ENCODE data around the gene KLHL5. TPM values are rescaled to one million over a fixed set of nuclear protein-coding genes. Genes with fewer than 3 reads are reported as not detected.

The KLHL5 gene
- total and polyA plus RNA-seq, 8 donors = 6.3 to 51.0 (median 23.1) TPM

GRCh38 chr4:39054497-39054896 is 7.5 kb upstream of the KLHL5 start:
- no peaks in the 10 kb centered on the region for H3K36me3 ChIP-seq
- H3K4me3 ChIP-seq = no peak overlapping the region
- 80 to 92% (median 84%) methylated on average over 3 of the region's 3 CpGs for WGBS, 5 donors
- no peak overlapping the region for H3K27ac ChIP-seq
- H3K9me3 ChIP-seq = no peaks in the 10 kb centered on the region
- DNase-seq = no peak
- intact Hi-C loops (cut with DNase I; ENCODE audit: low total_unique reads) = no loop called here
- H3K4me1 ChIP-seq = peaks cover 0 to 5% (median 2%) of the 10 kb centered on the region in 4 donors
- no peak for TF ChIP-seq POLR2A (IDR thresholded peaks at IDR 0.05)
- TF ChIP-seq POLR2AphosphoS5 (IDR thresholded peaks at IDR 0.05) = no peak
- no peak for TF ChIP-seq CTCF (IDR thresholded peaks at IDR 0.05)
- no peaks in the 10 kb centered on the region for H3K27me3 ChIP-seq

GRCh38 chr4:39056023-39056422 is 6.0 kb upstream of the KLHL5 start:
- no peaks in the 10 kb centered on the region for H3K9me3 ChIP-seq

GRCh38 chr4:39061457-39061856 is 575 bp upstream of the KLHL5 start:
- 41 to 86% (median 50%) methylated on average over 1 of the region's 1 CpG for WGBS, 5 donors
- DNase-seq = no peak
- no peak overlapping the region for H3K4me3 ChIP-seq
- H3K27ac ChIP-seq = no peak overlapping the region
- H3K36me3 ChIP-seq = no peaks in the 10 kb centered on the region
- intact Hi-C loops (cut with DNase I; ENCODE audit: low total_unique reads) = no loop called here
- peaks cover 8 to 15% (median 10%) of the 10 kb centered on the region in 4 donors for H3K4me1 ChIP-seq
- no peaks in the 10 kb centered on the region for H3K9me3 ChIP-seq
- no peak for TF ChIP-seq POLR2AphosphoS5 (IDR thresholded peaks at IDR 0.05)
- no peak for TF ChIP-seq POLR2A (IDR thresholded peaks at IDR 0.05)
- no peak for TF ChIP-seq EP300 (IDR thresholded peaks at IDR 0.05)
- TF ChIP-seq CTCF (IDR thresholded peaks at IDR 0.05) = no peak
- H3K27me3 ChIP-seq = no peaks in the 10 kb centered on the region

More at GRCh38 chr4:39056023-39056422, 6.0 kb upstream of the KLHL5 start:
- intact Hi-C loops (cut with DNase I; ENCODE audit: low total_unique reads) = no loop called here
- Histone ChIP-seq H3K36me3 (no peaks in the 10 kb centered on the region), H3K4me3 (no peak overlapping the region), H3K27me3 (no peaks in the 10 kb centered on the region), H3K27ac (no peak overlapping the region), H3K4me1 (peaks cover 0 to 8% (median 3%) of the 10 kb centered on the region in 4 donors)
- DNase-seq = no peak
- 94 to 98% (median 97%) methylated on average over 5 of the region's 5 CpGs for WGBS, 5 donors
- no peak for TF ChIP-seq POLR2A (IDR thresholded peaks at IDR 0.05)
- TF ChIP-seq POLR2AphosphoS5 (IDR thresholded peaks at IDR 0.05) = no peak
- no peak for TF ChIP-seq CTCF (IDR thresholded peaks at IDR 0.05)
- TF ChIP-seq EP300 (IDR thresholded peaks at IDR 0.05) = no peak

GRCh38 chr4:39062770-39063097 is 702 bp downstream of the KLHL5 start:
- no peaks in the 10 kb centered on the region for H3K27me3 ChIP-seq
- 73 to 82% (median 78%) methylated on average over 4 of the region's 4 CpGs for WGBS, 5 donors
- peaks cover 8 to 23% (median 13%) of the 10 kb centered on the region in 4 donors for H3K4me1 ChIP-seq
- H3K9me3 ChIP-seq = no peaks in the 10 kb centered on the region
- intact Hi-C loops (cut with DNase I; ENCODE audit: low total_unique reads) = no loop called here
- TF ChIP-seq CTCF (IDR thresholded peaks at IDR 0.05) (no peak), POLR2A (IDR thresholded peaks at IDR 0.05) (no peak), POLR2AphosphoS5 (IDR thresholded peaks at IDR 0.05) (no peak), EP300 (IDR thresholded peaks at IDR 0.05) (no peak)
- no peak overlapping the region for H3K27ac ChIP-seq
- no peak overlapping the region for H3K4me3 ChIP-seq
- DNase-seq = no peak
- H3K36me3 ChIP-seq = no peaks in the 10 kb centered on the region

Measured in stomach (tissue), 9 donors.